Measurements from ENCODE around the gene POLN.

POLN gene

DNA sequence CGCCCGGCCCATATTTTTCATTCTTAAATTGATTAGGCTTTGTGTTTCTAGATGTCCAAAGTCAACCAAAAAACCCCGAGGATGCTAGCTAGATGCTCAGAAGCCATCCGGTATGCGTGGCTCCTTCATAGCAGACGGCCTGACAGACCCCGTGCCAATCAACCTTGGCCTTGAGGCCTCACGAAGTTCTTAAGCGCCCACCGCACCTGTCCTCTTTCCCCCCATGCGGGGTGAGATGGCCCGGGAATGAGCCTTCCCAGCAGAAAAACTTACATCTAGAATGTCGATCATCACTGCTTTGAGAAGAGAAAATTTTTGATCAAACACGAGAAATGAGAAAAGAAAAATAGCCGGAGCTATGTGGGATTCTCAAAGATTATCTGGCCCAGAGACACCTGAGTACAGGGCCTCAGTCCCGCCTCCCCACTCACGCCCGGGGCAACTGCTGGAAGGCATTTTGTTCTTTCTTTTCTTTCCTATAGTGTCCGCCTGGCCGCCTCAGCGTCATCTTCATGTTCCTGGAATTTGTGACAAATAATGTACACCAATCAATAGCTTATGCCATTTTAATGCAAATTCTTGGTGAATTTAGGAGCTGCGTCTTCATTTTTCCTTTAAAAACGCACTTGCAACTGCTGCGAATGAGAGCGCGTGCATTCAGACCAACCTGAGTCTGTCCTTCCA is 184.4 kb downstream of the POLN start:
- DNase-seq (ENCODE audit: low read depth) = no peak
- no peak overlapping the region for H3K4me3 ChIP-seq (ENCODE audit: low read depth, low read length)
- TF ChIP-seq, protein P1, sequence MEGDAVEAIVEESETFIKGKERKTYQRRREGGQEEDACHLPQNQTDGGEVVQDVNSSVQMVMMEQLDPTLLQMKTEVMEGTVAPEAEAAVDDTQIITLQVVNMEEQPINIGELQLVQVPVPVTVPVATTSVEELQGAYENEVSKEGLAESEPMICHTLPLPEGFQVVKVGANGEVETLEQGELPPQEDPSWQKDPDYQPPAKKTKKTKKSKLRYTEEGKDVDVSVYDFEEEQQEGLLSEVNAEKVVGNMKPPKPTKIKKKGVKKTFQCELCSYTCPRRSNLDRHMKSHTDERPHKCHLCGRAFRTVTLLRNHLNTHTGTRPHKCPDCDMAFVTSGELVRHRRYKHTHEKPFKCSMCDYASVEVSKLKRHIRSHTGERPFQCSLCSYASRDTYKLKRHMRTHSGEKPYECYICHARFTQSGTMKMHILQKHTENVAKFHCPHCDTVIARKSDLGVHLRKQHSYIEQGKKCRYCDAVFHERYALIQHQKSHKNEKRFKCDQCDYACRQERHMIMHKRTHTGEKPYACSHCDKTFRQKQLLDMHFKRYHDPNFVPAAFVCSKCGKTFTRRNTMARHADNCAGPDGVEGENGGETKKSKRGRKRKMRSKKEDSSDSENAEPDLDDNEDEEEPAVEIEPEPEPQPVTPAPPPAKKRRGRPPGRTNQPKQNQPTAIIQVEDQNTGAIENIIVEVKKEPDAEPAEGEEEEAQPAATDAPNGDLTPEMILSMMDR (IDR thresholded peaks at IDR 0.05; ENCODE audit: insufficient read depth, low read depth, low read length, missing control alignments) = no peak

GRCh38 chr4:2054217-2054616 is 187.7 kb downstream of the POLN start:
- DNase-seq (ENCODE audit: low read depth) = no peak
- TF ChIP-seq, protein P1 (IDR thresholded peaks at IDR 0.05; ENCODE audit: insufficient read depth, low read depth, low read length, missing control alignments) = no peak
- no peak overlapping the region for H3K4me3 ChIP-seq (ENCODE audit: low read depth, low read length)

GRCh38 chr4:2051086-2051485 is 190.8 kb downstream of the POLN start:
- no peak overlapping the region for H3K4me3 ChIP-seq (ENCODE audit: low read depth, low read length)
- DNase-seq (ENCODE audit: low read depth) = no peak
- TF ChIP-seq, protein P1 (IDR thresholded peaks at IDR 0.05; ENCODE audit: insufficient read depth, low read depth, low read length, missing control alignments) = no peak

DNA sequence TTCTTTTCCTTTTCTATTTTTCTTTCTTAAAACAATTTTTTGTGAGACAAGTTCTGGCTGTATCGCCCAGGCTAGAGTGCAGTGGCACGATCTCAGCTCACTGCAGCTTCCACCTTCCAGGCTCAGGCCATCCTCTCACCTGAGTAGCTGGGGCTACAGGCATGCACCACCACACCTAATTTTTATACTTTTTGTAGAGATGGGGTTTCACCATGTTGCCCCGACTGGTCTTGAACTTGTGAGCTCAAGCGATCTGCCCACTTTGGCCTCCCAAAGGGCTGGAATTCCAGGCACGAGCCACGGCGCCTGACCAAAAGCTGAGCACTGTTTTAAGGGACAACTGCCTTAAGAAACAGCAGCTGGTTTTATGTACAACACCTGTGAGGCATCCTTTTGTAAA is 192.1 kb downstream of the POLN start:
- no peak overlapping the region for H3K4me3 ChIP-seq (ENCODE audit: low read depth, low read length)
- DNase-seq (ENCODE audit: low read depth) = no peak
- TF ChIP-seq, protein P1 (IDR thresholded peaks at IDR 0.05; ENCODE audit: insufficient read depth, low read depth, low read length, missing control alignments) = no peak

GRCh38 chr4:2049381-2049780 is 192.5 kb downstream of the POLN start:
- no peak for DNase-seq (ENCODE audit: low read depth)
- no peak overlapping the region for H3K4me3 ChIP-seq (ENCODE audit: low read depth, low read length)
- TF ChIP-seq, protein P1 (IDR thresholded peaks at IDR 0.05; ENCODE audit: insufficient read depth, low read depth, low read length, missing control alignments) = no peak

GRCh38 chr4:2048831-2049230 is 193.1 kb downstream of the POLN start:
- TF ChIP-seq, protein P1 (IDR thresholded peaks at IDR 0.05; ENCODE audit: insufficient read depth, low read depth, low read length, missing control alignments) = no peak
- H3K4me3 ChIP-seq (ENCODE audit: low read depth, low read length) = no peak overlapping the region
- no peak for DNase-seq (ENCODE audit: low read depth)

All from GM12865 (cell line).